Measurements from ENCODE around the gene RBP3.

- no peak for TF ChIP-seq CTCF (conservative IDR thresholded peaks at IDR 0.05)
- TF ChIP-seq EZH2 (IDR thresholded peaks at IDR 0.05; ENCODE audit: low read depth), result no peak
Observed at GRCh38 chr10:47311193-47311931, 36.8 kb upstream of the RBP3 start.
